ENCODE data around the gene BPIFB1.

The BPIFB1 gene

GRCh38 chr20:33273117-33273851, 9.7 kb upstream of the BPIFB1 start:
- no peak for DNase-seq (ENCODE audit: low read depth)

- no peak for DNase-seq (ENCODE audit: low read depth)
Observed at GRCh38 chr20:33275215-33275614, 7.8 kb upstream of the BPIFB1 start.

GRCh38 chr20:33275871-33276270, 7.1 kb upstream of the BPIFB1 start:
- DNase-seq (ENCODE audit: low read depth): no peak

GRCh38 chr20:33276303-33277113, 6.5 kb upstream of the BPIFB1 start:
- DNase-seq (ENCODE audit: low read depth): no peak

GRCh38 chr20:33277471-33278441, 5.3 kb upstream of the BPIFB1 start:
- no peak for DNase-seq (ENCODE audit: low read depth)

GRCh38 chr20:33278700-33279099, 4.3 kb upstream of the BPIFB1 start:
- DNase-seq (ENCODE audit: low read depth): no peak

- no peak for DNase-seq (ENCODE audit: low read depth)
Observed at GRCh38 chr20:33279261-33279910, 3.6 kb upstream of the BPIFB1 start.

GRCh38 chr20:33280000-33280680, 2.9 kb upstream of the BPIFB1 start:
- no peak for DNase-seq (ENCODE audit: low read depth)

- DNase-seq (ENCODE audit: low read depth): no peak
Observed at GRCh38 chr20:33280775-33281174, 2.2 kb upstream of the BPIFB1 start.

GRCh38 chr20:33281550-33282146, 1.4 kb upstream of the BPIFB1 start:
- no peak for DNase-seq (ENCODE audit: low read depth)

GRCh38 chr20:33282196-33282934, 649 bp upstream of the BPIFB1 start:
- no peak for DNase-seq (ENCODE audit: low read depth)

- no peak for DNase-seq (ENCODE audit: low read depth)
Observed at GRCh38 chr20:33284284-33284683, 1.3 kb downstream of the BPIFB1 start.

- no peak for DNase-seq (ENCODE audit: low read depth)
Observed at GRCh38 chr20:33284937-33285336, 1.9 kb downstream of the BPIFB1 start.

GRCh38 chr20:33285861-33286495, 3.0 kb downstream of the BPIFB1 start:
- no peak for DNase-seq (ENCODE audit: low read depth)

- no peak for DNase-seq (ENCODE audit: low read depth)
Observed at GRCh38 chr20:33287884-33288283, 4.9 kb downstream of the BPIFB1 start.

GRCh38 chr20:33290852-33291251, 7.8 kb downstream of the BPIFB1 start:
- no peak for DNase-seq (ENCODE audit: low read depth)

- no peak for DNase-seq (ENCODE audit: low read depth)
Observed at GRCh38 chr20:33291416-33291815, 8.4 kb downstream of the BPIFB1 start.

GRCh38 chr20:33291830-33292355, 8.9 kb downstream of the BPIFB1 start:
- DNase-seq (ENCODE audit: low read depth): peak; percentile 5

- no peak for DNase-seq (ENCODE audit: low read depth)
Observed at GRCh38 chr20:33296206-33296605, 13.2 kb downstream of the BPIFB1 start.

All from iris pigment epithelial cell (primary cell).